Fibroblast of lung (primary cell): Measurements from ENCODE around the gene JAK2.

Experiments
- EZH2 ChIP-seq: IDR thresholded peaks from 2 replicates; pipeline ENCODE4 v1.5.1; 2012; ENCODE audit warnings: low read length, control low read depth, mild to moderate bottlenecking; ENCODE audit errors: missing control alignments
- TF ChIP-seq, protein P1 (sequence below), 2 donors: IDR thresholded peaks in 1 of 2; conservative IDR thresholded peaks in 1 of 2; 1 replicate in 1 of 2; 2 replicates in 1 of 2; pipeline ENCODE4 v1.5.1; 2011 to 2012; ENCODE audit warnings: low read length in 2 of 2, control low read depth in 1 of 2, inconsistent platforms in 1 of 2, low read depth in 1 of 2, mild to moderate bottlenecking in 1 of 2

DNA sequence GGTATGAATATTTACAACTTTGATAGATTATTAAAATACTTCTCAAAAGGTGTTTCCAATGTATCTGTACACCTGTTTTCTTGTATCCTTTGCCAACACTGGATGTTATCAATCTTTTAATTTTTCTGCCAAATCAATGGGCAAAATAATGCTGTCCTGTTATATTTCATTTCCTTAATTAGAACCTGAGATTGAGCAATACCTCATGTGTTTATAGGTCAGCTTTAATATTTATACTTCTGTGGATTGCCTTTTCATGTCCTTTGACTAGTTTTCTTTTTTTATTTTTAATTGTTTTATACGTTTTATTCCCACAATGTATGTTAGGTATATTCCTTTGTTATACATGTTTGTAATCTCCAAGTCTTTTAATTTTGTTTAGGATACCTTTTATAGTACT, 77.6 kb downstream of the JAK2 start:
- TF ChIP-seq, protein P1, sequence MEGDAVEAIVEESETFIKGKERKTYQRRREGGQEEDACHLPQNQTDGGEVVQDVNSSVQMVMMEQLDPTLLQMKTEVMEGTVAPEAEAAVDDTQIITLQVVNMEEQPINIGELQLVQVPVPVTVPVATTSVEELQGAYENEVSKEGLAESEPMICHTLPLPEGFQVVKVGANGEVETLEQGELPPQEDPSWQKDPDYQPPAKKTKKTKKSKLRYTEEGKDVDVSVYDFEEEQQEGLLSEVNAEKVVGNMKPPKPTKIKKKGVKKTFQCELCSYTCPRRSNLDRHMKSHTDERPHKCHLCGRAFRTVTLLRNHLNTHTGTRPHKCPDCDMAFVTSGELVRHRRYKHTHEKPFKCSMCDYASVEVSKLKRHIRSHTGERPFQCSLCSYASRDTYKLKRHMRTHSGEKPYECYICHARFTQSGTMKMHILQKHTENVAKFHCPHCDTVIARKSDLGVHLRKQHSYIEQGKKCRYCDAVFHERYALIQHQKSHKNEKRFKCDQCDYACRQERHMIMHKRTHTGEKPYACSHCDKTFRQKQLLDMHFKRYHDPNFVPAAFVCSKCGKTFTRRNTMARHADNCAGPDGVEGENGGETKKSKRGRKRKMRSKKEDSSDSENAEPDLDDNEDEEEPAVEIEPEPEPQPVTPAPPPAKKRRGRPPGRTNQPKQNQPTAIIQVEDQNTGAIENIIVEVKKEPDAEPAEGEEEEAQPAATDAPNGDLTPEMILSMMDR (conservative IDR thresholded peaks at IDR 0.05 in 1 of 2, IDR thresholded peaks at IDR 0.05 in 1 of 2; ENCODE audit: low read depth in 1 of 2, low read length in 2 of 2), result no peak
- TF ChIP-seq EZH2, result no peak
